Measurements from ENCODE around the gene PC. TPM values are rescaled to one million over a fixed set of nuclear protein-coding genes. Genes with fewer than 3 reads are reported as not detected.
A peak's percentile ranks its signal among the peaks of the same experiment; 100 is the strongest.

Gene PC
- total RNA-seq, 1 donor from 2014 or later = 10.5 TPM

GRCh38 chr11:66885469-66885868 is 72.7 kb downstream of the PC start:
- Mint-ChIP-seq H3K4me3 (ENCODE audit: unreplicated experiment) (no peak overlapping the region), H3K4me1 (ENCODE audit: low read depth, unreplicated experiment) (peaks cover 23% of the 10 kb centered on the region), H3K27me3 (ENCODE audit: low read depth, unreplicated experiment) (peaks cover 6% of the 10 kb centered on the region), H3K36me3 (ENCODE audit: low read depth, unreplicated experiment) (no peaks in the 10 kb centered on the region), H3K27ac (ENCODE audit: unreplicated experiment) (no peak overlapping the region), H3K9me3 (ENCODE audit: unreplicated experiment) (no peaks in the 10 kb centered on the region)
- FAIRE-seq (no peak), DNase-seq (ENCODE audit: low read depth) (no peak)
- Histone ChIP-seq H3K79me2 (ENCODE audit: insufficient read depth, low read length) (no peaks in the 10 kb centered on the region), H3K4me3 (ENCODE audit: insufficient read depth, low read depth, low read length) (no peak overlapping the region), H3K9ac (ENCODE audit: low read length) (no peak overlapping the region), H4K20me1 (ENCODE audit: insufficient read depth, low read length) (peaks cover 4% of the 10 kb centered on the region), H3K27me3 (ENCODE audit: insufficient read depth, low read length) (no peaks in the 10 kb centered on the region), H3K27ac (ENCODE audit: low read depth, low read length) (no peak overlapping the region), H2AFZ (ENCODE audit: low read depth, low read length) (no peak overlapping the region), H3K9me3 (ENCODE audit: insufficient read depth, low read depth, low read length) (no peaks in the 10 kb centered on the region), H3K4me2 (ENCODE audit: low read length) (no peak overlapping the region), H3K4me1 (ENCODE audit: insufficient read depth, low read length) (peaks cover 34% of the 10 kb centered on the region), H3K36me3 (ENCODE audit: insufficient read depth, low read length) (no peaks in the 10 kb centered on the region)
- TF ChIP-seq CTCF (IDR thresholded peaks at IDR 0.05; ENCODE audit: insufficient read depth, low read depth, low read length) (no peak), EZH2 (IDR thresholded peaks at IDR 0.05; ENCODE audit: insufficient read depth, low read length) (no peak)

DNA sequence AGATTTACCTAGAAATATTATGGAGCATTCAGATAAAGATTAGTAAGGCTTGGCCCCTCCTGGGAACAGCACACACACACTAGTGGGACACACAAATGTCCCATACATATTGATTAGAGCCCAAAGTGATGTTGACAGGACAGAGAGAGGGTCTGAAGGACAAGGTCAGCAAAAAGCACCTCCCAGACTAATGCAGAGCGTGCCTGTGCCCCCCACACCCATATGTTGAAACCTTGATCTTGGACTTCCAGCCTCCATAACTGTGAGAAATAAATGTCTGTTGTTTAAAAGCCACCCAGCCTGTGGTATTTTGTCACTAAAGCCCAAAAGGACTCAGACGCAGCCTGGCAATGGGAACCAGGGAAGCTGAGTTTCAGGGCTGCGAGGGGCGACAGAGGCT is 73.7 kb downstream of the PC start:
- Histone ChIP-seq H2AFZ (ENCODE audit: low read depth, low read length) (no peak overlapping the region), H3K9ac (ENCODE audit: low read length) (no peak overlapping the region), H3K4me1 (ENCODE audit: insufficient read depth, low read length) (peaks cover 34% of the 10 kb centered on the region), H4K20me1 (ENCODE audit: insufficient read depth, low read length) (peaks cover 4% of the 10 kb centered on the region), H3K27me3 (ENCODE audit: insufficient read depth, low read length) (no peaks in the 10 kb centered on the region), H3K79me2 (ENCODE audit: insufficient read depth, low read length) (no peaks in the 10 kb centered on the region), H3K4me2 (ENCODE audit: low read length) (no peak overlapping the region), H3K36me3 (ENCODE audit: insufficient read depth, low read length) (no peaks in the 10 kb centered on the region), H3K4me3 (ENCODE audit: insufficient read depth, low read depth, low read length) (no peak overlapping the region), H3K27ac (ENCODE audit: low read depth, low read length) (no peak overlapping the region), H3K9me3 (ENCODE audit: insufficient read depth, low read depth, low read length) (no peaks in the 10 kb centered on the region)
- FAIRE-seq (no peak), DNase-seq (ENCODE audit: low read depth) (no peak)
- Mint-ChIP-seq H3K36me3 (ENCODE audit: low read depth, unreplicated experiment) (no peaks in the 10 kb centered on the region), H3K27me3 (ENCODE audit: low read depth, unreplicated experiment) (peaks cover 6% of the 10 kb centered on the region), H3K9me3 (ENCODE audit: unreplicated experiment) (no peaks in the 10 kb centered on the region), H3K4me1 (ENCODE audit: low read depth, unreplicated experiment) (peaks cover 19% of the 10 kb centered on the region), H3K4me3 (ENCODE audit: unreplicated experiment) (no peak overlapping the region), H3K27ac (ENCODE audit: unreplicated experiment) (no peak overlapping the region)
- TF ChIP-seq CTCF (IDR thresholded peaks at IDR 0.05; ENCODE audit: insufficient read depth, low read depth, low read length) (no peak), EZH2 (IDR thresholded peaks at IDR 0.05; ENCODE audit: insufficient read depth, low read length) (no peak)

GRCh38 chr11:66883016-66883965 is 74.9 kb downstream of the PC start:
- H3K9me3 ChIP-seq (ENCODE audit: insufficient read depth, low read depth, low read length) = no peaks in the 10 kb centered on the region
- H3K4me3 ChIP-seq (ENCODE audit: insufficient read depth, low read depth, low read length) = no peak overlapping the region
- TF ChIP-seq CTCF (IDR thresholded peaks at IDR 0.05; ENCODE audit: insufficient read depth, low read depth, low read length) = peak; percentile 55
- TF ChIP-seq EZH2 (IDR thresholded peaks at IDR 0.05; ENCODE audit: insufficient read depth, low read length) = no peak
- Mint-ChIP-seq H3K9me3 (ENCODE audit: unreplicated experiment) (no peaks in the 10 kb centered on the region), H3K4me1 (ENCODE audit: low read depth, unreplicated experiment) (peaks cover 19% of the 10 kb centered on the region), H3K27me3 (ENCODE audit: low read depth, unreplicated experiment) (peaks cover 8% of the 10 kb centered on the region), H3K27ac (ENCODE audit: unreplicated experiment) (peak overlapping the region; percentile 77), H3K36me3 (ENCODE audit: low read depth, unreplicated experiment) (no peaks in the 10 kb centered on the region), H3K4me3 (ENCODE audit: unreplicated experiment) (no peak overlapping the region)
- FAIRE-seq (peak; percentile 82), DNase-seq (ENCODE audit: low read depth) (peak; percentile 79)
- peak overlapping the region; percentile 60 for H3K27ac ChIP-seq (ENCODE audit: low read depth, low read length)
- H4K20me1 ChIP-seq (ENCODE audit: insufficient read depth, low read length) = peaks cover 4% of the 10 kb centered on the region
- peak overlapping the region; percentile 75 for H3K4me2 ChIP-seq (ENCODE audit: low read length)
- H3K4me1 ChIP-seq (ENCODE audit: insufficient read depth, low read length) = peaks cover 34% of the 10 kb centered on the region
- H3K9ac ChIP-seq (ENCODE audit: low read length) = peak overlapping the region; percentile 56
- H3K79me2 ChIP-seq (ENCODE audit: insufficient read depth, low read length) = no peaks in the 10 kb centered on the region
- peak overlapping the region; percentile 75 for H2AFZ ChIP-seq (ENCODE audit: low read depth, low read length)
- H3K27me3 ChIP-seq (ENCODE audit: insufficient read depth, low read length) = no peaks in the 10 kb centered on the region
- H3K36me3 ChIP-seq (ENCODE audit: insufficient read depth, low read length) = no peaks in the 10 kb centered on the region

Measured in astrocyte (in vitro differentiated cells and primary cell).